Daoy (cell line): ENCODE measurements around the gene HAGHL. TPM values are rescaled to one million over a fixed set of nuclear protein-coding genes. Genes with fewer than 3 reads are reported as not detected.
"Not testable (repeated sequence)": the region's sequence is repeated elsewhere in the genome, so short reads cannot be mapped to it uniquely, and the experiment has no call there.

Experiments
- DNase-seq: peaks from one replicate; pipeline ENCODE4 v3.0.0-alpha.2; 2015; ENCODE audit warnings: low read depth
- total RNA-seq: library from RNA; depleted of rRNA; stranded (reverse); fragments of >200 nt; shearing (Covaris generic); gene quantifications from 2 replicates; pipeline ENCODE4 v1.2.3, GENCODE V29; 2014

The HAGHL gene
- total RNA-seq, 1 experiment from 2014 or later, result 3.3 TPM

- DNase-seq, result no peak
Observed at GRCh38 chr16:734208-734980, 7.5 kb downstream of the HAGHL start.

GRCh38 chr16:734981-735881, 8.3 kb downstream of the HAGHL start:
- no peak for DNase-seq

DNA sequence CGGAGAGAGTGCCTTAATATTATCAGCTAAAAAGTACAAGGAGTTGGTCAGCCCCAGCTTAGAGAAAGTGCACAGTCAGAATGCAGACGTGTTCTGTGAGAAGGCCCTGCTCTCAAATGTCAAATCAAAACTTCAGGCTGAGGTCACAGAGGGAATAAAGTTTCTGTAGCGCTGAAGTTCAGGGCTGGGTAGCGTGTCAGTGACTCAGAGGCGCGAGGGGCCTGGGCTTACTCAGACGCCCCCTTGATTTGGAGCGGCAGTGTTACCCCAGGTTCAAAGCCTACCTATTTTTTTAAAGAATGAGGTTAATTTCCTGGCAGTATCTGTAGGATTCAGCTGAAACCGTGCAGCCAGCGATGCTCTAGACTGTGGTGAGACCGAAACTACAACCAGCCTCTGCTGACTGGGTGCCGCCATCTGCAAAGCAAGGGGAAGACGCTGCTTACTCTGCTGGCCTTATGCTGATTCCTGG, 9.1 kb downstream of the HAGHL start:
- DNase-seq, result no peak

DNA sequence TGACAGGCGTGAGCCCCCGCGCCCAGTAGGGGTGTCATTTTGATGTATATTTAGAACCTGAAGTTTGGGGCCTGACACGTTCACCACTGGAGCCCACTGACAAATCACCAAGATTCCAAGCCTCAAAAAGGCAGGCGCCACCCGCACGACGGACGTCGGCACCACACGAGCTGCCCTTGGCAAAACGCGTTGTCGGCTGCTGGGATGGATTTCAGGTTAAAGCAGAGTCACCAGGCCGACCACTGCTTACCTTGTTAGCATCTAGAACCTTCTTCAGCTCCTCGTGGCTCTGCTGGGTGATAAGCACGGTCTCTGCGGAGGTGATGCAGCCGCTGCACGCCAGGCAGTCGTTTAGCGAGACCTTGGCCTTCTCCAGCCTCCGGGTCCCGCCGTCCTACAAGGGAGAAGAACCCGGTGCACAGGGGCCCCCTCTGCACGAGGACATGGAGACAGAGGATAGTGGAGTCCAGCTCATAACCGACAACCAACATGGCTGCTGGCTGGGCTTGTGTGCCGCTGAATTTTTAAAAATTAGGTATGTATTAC, 10.1 kb downstream of the HAGHL start:
- DNase-seq, result no peak

DNA sequence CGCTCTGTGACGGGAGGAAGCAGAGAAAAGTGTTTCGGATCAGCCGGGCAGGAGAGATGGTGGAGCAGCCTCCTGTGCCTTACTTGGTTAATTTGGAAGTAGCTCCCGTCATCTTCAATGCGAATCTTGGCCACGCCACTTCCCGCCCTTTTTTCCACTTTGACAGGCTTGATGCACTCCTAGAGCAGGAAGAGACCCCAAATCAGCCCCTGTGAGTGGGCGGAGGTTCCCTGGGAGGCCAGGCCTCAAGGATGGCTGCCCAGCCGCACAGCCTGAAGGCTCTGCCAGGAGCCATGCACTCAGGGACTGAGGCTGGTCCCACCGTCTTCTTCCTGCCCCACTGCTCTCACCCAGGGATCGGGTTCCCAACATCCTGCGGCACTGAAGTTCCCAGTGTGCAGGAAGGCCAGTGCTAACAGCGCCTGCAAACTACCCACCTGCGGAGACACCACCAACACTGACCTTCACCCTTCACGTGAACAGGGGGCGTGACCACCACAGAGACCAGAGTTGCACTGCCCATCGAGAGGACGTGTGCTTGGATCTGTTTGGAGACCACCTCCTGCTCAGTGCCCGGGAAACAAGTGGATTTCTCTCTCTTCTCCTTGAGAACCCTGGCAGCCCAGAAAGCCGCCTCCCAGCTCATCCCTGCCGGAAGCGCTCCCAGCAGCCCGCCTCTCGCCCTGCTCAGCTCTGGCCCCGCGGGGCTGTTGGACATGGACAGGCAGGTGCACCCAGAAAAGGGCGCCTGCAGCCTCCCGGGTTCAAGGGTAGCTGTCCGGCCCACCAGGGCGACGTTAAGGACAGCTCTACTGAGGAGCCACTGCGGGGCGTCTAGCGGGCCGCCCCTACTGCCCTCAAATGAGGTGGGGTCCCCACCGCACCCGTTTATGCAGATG, 12.9 kb downstream of the HAGHL start:
- DNase-seq, result no peak

- no peak for DNase-seq
Observed at GRCh38 chr16:740459-740763, 13.5 kb downstream of the HAGHL start.

DNA sequence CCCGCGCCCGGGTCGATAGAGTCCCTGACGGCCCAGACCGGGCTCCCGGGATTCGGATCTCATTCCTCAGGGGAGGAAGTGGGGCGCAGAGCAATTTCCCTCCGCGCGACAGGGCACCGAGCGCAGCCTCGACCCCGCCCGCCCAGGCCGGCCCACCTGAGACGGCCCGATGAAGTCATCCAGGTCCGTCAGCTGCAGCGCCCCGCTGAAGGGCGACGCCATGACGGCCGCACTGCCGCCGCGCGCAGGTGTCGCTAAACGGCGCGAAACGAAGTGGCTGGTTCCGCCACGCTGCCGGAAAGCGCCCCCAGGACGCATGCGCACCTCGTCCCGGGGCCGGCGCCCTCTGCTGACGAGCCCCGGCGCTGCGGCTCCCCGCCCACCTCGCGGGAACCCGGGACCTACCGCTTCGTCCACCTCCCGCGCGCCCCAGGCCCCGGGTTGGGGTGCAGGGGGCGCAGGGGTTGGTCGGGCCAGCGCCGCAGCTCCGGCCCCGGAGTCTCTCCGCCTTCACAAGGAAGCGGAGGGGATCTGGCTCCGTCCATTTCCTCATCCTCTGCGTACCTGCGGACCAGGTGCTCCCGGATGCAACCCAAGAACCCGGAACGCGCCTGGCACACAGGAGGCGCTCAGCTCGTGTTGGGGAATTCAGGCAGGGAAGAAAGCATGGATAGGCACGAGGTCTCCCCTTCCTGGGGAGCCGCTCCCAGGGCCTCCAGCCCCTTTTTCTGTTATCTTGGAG, 14.0 kb downstream of the HAGHL start, which contains the start of gene CIAO3:
TSS of gene CIAO3 (minus strand) at position 234 of the 742 bp plus-strand sequence. CDS start at position 222, 12 bp downstream.
- peak; percentile 94 for DNase-seq

- DNase-seq, result no peak
Observed at GRCh38 chr16:741986-742629, 15.2 kb downstream of the HAGHL start.

GRCh38 chr16:742894-743293, 16.0 kb downstream of the HAGHL start:
- DNase-seq, result not testable (repeated sequence)

- DNase-seq, result no peak
Observed at GRCh38 chr16:743794-744500, 17.0 kb downstream of the HAGHL start.

DNA sequence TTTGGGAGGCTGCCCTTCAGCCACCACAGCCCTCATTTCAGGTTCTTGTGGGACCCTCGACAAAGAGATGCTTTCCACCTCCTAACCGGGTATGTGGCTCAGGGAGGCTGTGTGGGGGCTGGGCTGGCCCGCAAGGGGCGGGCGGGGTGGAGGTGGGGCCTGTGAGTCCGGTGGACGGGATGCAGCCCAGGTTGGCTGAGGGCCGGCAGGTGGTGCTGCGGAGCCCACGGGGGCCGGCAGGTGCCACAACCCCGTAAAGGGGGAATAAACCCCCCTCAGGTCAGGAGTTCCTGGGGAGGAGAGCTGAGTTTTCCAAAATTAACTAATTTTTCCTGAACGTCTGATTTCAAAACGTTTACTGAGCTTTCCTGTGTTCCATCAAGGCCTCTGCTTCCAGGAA, 18.8 kb downstream of the HAGHL start:
- peak; percentile 38 for DNase-seq

DNA sequence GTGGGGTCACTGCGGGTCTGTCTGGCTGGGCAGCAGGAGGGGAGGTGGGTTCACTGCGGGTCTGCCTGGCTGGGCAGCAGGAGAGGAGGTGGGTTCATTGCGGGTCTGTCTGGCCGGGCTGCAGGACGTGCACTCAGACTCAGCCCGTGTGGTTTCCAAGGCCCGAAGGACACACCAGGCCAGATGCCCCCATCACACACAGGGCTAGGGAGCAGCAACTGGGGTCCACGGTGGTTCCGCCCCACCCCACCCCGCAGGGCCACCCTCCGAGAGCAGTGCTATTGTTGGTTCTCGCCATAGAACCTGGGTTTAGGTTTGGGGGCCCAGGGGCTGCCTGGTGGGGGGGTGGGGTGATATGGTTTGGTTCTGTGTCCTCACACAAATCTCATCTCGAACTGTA, 19.7 kb downstream of the HAGHL start:
- no peak for DNase-seq

GRCh38 chr16:747978-748746, 21.3 kb downstream of the HAGHL start:
- no peak for DNase-seq

- DNase-seq, result no peak
Observed at GRCh38 chr16:749010-749409, 22.1 kb downstream of the HAGHL start.

- no peak for DNase-seq
Observed at GRCh38 chr16:750485-750884, 23.6 kb downstream of the HAGHL start.

DNA sequence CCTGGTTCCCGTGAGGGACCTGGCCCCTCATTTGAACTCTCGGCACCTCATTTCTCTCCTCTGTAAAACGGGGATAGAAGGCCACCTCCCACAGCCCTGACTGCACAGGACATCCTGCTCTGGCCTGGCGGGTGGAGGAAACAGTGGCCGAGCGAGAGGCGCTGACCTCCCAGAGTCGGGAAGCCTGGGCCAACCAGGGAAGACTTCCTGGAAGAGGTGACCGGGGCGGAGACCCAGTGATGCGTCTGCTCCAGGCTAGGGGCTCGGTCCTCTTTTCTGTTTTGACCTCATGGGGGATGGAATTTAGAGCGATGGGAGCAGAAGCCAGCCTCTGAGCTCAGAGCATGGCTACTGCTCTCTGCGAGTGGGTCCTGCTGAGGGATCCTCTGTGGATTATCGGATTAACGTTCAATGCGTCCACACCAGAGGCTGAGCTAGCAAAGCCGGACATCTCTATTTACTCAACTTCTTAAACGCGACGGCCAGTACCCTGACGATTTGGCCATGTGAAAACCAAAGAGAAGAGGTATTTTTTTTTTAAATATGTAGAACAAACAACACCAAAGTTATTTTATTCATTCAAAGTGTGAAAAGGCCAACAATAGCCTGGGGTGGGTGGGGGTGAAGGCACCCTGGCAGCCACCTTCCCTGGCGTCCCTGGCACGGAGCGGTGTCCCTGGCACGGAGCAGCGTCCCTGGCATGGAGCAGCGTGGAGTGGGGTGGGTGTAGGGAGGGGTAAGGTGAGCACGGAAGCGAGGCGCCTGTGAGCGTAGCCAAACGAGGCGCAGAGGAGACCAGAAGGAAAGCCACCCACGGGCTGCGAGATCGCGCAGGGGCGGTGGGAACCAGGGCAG, 24.5 kb downstream of the HAGHL start:
- DNase-seq, result no peak

- no peak for DNase-seq
Observed at GRCh38 chr16:752007-752312, 25.1 kb downstream of the HAGHL start.

DNA sequence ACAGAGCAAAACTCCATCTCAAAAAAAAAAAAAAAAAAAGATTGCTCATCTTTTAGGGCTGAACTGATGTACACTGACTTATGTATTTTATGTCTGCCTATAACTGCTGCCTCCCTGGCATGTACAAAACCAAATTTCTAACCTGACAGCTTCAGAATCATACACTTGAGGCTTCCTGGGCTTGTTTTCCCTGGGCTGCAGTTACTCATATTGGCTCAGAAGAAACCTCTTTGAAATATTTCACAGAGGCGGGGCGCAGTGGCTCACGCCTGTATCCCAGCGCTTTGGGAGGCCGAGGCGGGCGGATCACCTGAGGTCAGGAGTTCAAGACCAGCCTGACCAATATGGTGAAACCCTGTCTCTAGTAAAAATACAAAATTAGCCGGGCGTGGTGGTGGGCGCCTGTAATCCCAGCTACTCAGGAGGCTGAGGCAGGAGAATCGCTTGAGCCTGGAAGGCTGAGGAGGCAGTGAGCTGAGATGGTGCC, 27.3 kb downstream of the HAGHL start:
- not testable (repeated sequence) for DNase-seq
